ENCODE results near the gene SLFN14.
A peak's percentile ranks its signal among the peaks of the same experiment; 100 is the strongest.

DNA sequence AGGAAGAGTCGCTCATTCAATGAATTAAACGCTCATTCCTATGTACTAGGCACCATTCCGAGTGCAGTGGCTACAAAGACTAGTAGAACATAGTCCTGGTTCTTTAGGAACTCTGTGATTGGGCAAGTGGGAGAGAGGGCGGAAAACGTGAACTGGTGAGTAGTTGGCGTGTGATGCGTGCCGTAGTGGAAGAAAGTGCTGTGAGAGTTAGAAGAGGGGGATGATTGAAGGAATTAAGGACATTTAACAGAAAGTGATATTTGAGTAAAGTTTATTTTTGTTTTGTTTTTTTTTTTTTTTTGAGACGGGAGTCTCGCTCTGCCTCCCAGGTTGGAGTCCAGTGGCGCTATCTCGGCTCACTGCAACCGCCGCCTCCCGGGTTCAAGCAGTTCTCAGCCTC lies 7.9 kb upstream of the SLFN14 start:
- TF ChIP-seq CEBPB (IDR thresholded peaks at IDR 0.05; ENCODE audit: low read depth, low read length) (peak; percentile 59), CTCF (conservative IDR thresholded peaks at IDR 0.05; ENCODE audit: low read depth, low read length) (no peak), POLR2A (IDR thresholded peaks at IDR 0.05; ENCODE audit: low read depth, low read length) (no peak), RFX5 (IDR thresholded peaks at IDR 0.05; ENCODE audit: low read depth, low read length) (no peak), FOS (IDR thresholded peaks at IDR 0.05; ENCODE audit: low read depth, low read length) (no peak), MAZ (IDR thresholded peaks at IDR 0.05; ENCODE audit: borderline replicate concordance, low read depth, low read length) (no peak)
- TF ChIP-seq, protein P1, sequence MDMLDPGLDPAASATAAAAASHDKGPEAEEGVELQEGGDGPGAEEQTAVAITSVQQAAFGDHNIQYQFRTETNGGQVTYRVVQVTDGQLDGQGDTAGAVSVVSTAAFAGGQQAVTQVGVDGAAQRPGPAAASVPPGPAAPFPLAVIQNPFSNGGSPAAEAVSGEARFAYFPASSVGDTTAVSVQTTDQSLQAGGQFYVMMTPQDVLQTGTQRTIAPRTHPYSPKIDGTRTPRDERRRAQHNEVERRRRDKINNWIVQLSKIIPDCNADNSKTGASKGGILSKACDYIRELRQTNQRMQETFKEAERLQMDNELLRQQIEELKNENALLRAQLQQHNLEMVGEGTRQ (IDR thresholded peaks at IDR 0.05; ENCODE audit: low read depth, low read length): no peak

Data from IMR-90 (cell line).